PFSK-1 (cell line): ENCODE results near the gene RIMS4.

ENCODE experiments used
- FOXP2 ChIP-seq: optimal IDR thresholded peaks from 2 replicates; pipeline ENCODE3; 2011; ENCODE audit warnings: borderline replicate concordance, control low read depth, inconsistent platforms; ENCODE audit not compliant: insufficient read depth; ENCODE audit errors: extremely low read length, extremely low read depth
- POLR2AphosphoS5 ChIP-seq: IDR thresholded peaks from 2 replicates; pipeline ENCODE4 v1.6.1; 2012; ENCODE audit warnings: low read depth, mild to moderate bottlenecking, control low read depth, low read length, moderate library complexity
- REST ChIP-seq, 2 experiments: IDR thresholded peaks; 2 replicates each; pipeline versions ENCODE4 v1.6.1 to v1.8.0; 2011 to 2012; ENCODE audit warnings: low read depth in 2 of 2, low read length in 2 of 2, control low read depth in 1 of 2, inconsistent platforms in 1 of 2, mild to moderate bottlenecking in 1 of 2, moderate library complexity in 1 of 2; ENCODE audit not compliant: insufficient read depth in 1 of 2
- SIN3A ChIP-seq: IDR thresholded peaks from 2 replicates; pipeline ENCODE4 v1.6.1; 2012; ENCODE audit warnings: mild to moderate bottlenecking, low read length, moderate library complexity, borderline replicate concordance; ENCODE audit not compliant: insufficient read depth
- TAF1 ChIP-seq: IDR thresholded peaks from 2 replicates; pipeline ENCODE4 v1.6.1; 2012; ENCODE audit warnings: low read length, control low read depth, borderline replicate concordance; ENCODE audit not compliant: insufficient read depth

Gene RIMS4

GRCh38 chr20:44769481-44769863 lies 40.9 kb downstream of the RIMS4 start:
- TF ChIP-seq TAF1 (no peak), SIN3A (no peak)

DNA sequence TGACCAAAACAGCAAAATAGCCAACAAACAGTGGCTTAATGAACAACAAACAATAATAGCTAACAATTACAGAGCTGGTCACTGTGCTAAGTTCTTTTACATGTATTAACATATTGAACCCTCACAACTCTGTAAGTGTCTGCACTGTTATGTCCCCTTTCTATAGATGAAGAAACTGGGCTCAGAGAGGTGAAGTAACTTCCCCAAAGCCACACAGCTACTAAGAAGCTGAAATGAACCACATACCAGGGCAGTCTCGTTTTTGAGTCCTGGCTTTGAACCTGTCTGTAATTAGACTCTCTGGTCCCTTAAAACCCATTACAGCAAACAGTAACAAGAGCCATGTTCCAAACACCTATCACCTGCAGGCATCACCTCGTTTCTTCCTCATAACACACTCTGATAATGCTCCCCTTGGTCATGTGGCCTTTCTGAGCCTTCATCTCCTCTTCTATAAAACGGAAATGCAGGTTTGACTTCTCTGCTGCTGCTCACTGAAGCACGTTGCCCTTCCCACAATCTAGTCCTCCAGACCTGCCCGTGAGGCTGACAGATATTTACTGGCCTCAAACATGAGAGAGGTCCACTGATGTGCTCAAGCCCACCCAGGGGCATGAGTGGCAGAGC lies 41.4 kb downstream of the RIMS4 start:
- TF ChIP-seq SIN3A (no peak), REST (IDR thresholded peaks at IDR 0.05; ENCODE audit: insufficient read depth in 1 of 2, low read depth in 2 of 2, low read length in 2 of 2) (no peak), FOXP2 (no peak), POLR2AphosphoS5 (no peak), TAF1 (no peak)

DNA sequence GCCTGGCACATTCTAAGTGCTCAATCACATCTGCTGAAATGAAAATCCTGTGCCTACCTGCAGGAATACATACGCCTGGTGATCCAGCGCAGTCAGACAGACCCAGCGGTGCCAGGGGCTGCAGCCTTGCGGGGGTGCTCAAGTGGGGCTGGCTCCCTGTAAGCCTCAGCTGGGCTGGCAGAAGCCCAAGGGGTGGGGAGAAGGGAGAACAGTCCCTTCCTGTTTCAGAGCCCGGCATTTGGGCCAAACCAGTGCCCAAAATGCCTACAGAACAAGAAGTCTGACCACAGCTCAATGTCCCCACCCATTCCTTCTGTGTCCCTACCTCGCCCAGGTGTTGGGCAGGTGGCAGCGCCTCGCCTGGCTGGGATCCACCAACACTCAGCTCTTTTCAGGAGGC lies 42.1 kb downstream of the RIMS4 start:
- TF ChIP-seq TAF1 = no peak
- no peak for TF ChIP-seq FOXP2
- no peak for TF ChIP-seq SIN3A
- TF ChIP-seq POLR2AphosphoS5 = no peak

- TF ChIP-seq FOXP2 (no peak), POLR2AphosphoS5 (no peak), TAF1 (no peak), REST (IDR thresholded peaks at IDR 0.05; ENCODE audit: insufficient read depth in 1 of 2, low read depth in 2 of 2, low read length in 2 of 2) (no peak), SIN3A (no peak)
These were observed 44.5 kb downstream of the RIMS4 start for GRCh38 chr20:44765701-44766347.

DNA sequence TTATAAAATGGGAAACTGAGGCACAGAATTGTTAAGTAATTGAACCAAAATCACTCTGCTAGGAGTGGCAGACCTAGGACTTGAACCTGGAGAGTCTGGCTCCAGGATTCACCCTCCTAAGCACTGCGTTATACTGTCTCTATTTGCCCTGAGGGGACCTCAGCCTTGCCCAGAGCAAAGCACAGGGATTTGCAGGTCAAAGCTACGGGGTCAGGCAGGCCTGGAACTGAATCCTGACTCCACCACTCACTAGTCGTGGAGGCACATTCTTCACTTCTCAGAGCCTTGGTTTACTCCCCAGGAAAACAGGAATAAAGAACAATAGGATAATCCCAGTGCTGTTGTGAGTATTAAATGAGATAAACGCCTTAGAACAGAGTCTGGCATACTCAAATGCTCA lies 45.3 kb downstream of the RIMS4 start:
- TF ChIP-seq REST (IDR thresholded peaks at IDR 0.05; ENCODE audit: insufficient read depth in 1 of 2, low read depth in 2 of 2, low read length in 2 of 2) (no peak), SIN3A (no peak), POLR2AphosphoS5 (no peak), FOXP2 (no peak), TAF1 (no peak)

GRCh38 chr20:44762466-44763140 lies 47.7 kb downstream of the RIMS4 start:
- TF ChIP-seq SIN3A (no peak), FOXP2 (no peak), POLR2AphosphoS5 (no peak), REST (IDR thresholded peaks at IDR 0.05; ENCODE audit: insufficient read depth in 1 of 2, low read depth in 2 of 2, low read length in 2 of 2) (no peak), TAF1 (no peak)
